ENCODE measurements around the gene CACNA1D.

CACNA1D gene

GRCh38 chr3:53806182-53807116 lies 312.0 kb downstream of the CACNA1D start:
- peak; percentile 62 for DNase-seq (ENCODE audit: low read depth)

- no peak for DNase-seq (ENCODE audit: low read depth)
Measured at GRCh38 chr3:53807117-53807810, 312.9 kb downstream of the CACNA1D start.

- no peak for DNase-seq (ENCODE audit: low read depth)
Measured at GRCh38 chr3:53808496-53808895, 314.1 kb downstream of the CACNA1D start.

GRCh38 chr3:53809267-53809666 lies 314.9 kb downstream of the CACNA1D start:
- no peak for DNase-seq (ENCODE audit: low read depth)

- no peak for DNase-seq (ENCODE audit: low read depth)
Measured at GRCh38 chr3:53809764-53810400, 315.5 kb downstream of the CACNA1D start.

GRCh38 chr3:53811143-53811927 lies 316.9 kb downstream of the CACNA1D start:
- no peak for DNase-seq (ENCODE audit: low read depth)

- no peak for DNase-seq (ENCODE audit: low read depth)
Measured at GRCh38 chr3:53812434-53812833, 318.0 kb downstream of the CACNA1D start.

- no peak for DNase-seq (ENCODE audit: low read depth)
Measured at GRCh38 chr3:53813229-53813628, 318.8 kb downstream of the CACNA1D start.

- no peak for DNase-seq (ENCODE audit: low read depth)
Measured at GRCh38 chr3:53813876-53814275, 319.5 kb downstream of the CACNA1D start.

GRCh38 chr3:53815067-53815466 lies 320.7 kb downstream of the CACNA1D start:
- no peak for DNase-seq (ENCODE audit: low read depth)

- no peak for DNase-seq (ENCODE audit: low read depth)
Measured at GRCh38 chr3:53815651-53816050, 321.2 kb downstream of the CACNA1D start.

- DNase-seq (ENCODE audit: low read depth) = no peak
Measured at GRCh38 chr3:53816425-53816824, 322.0 kb downstream of the CACNA1D start.

- no peak for DNase-seq (ENCODE audit: low read depth)
Measured at GRCh38 chr3:53817211-53817610, 322.8 kb downstream of the CACNA1D start.

- no peak for DNase-seq (ENCODE audit: low read depth)
Measured at GRCh38 chr3:53817809-53818208, 323.4 kb downstream of the CACNA1D start.

- no peak for DNase-seq (ENCODE audit: low read depth)
Measured at GRCh38 chr3:53818221-53819162, 324.1 kb downstream of the CACNA1D start.

GRCh38 chr3:53819163-53819868 lies 324.9 kb downstream of the CACNA1D start:
- no peak for DNase-seq (ENCODE audit: low read depth)

GRCh38 chr3:53820084-53820483 lies 325.7 kb downstream of the CACNA1D start:
- no peak for DNase-seq (ENCODE audit: low read depth)

GRCh38 chr3:53820756-53821580 lies 326.6 kb downstream of the CACNA1D start:
- DNase-seq (ENCODE audit: low read depth) = no peak

GRCh38 chr3:53821631-53822121 lies 327.3 kb downstream of the CACNA1D start:
- DNase-seq (ENCODE audit: low read depth) = no peak

Measured in GM04504 (cell line).